Raji (cell line): ENCODE measurements around the gene PAX5.

ENCODE experiments used
- POLR2A ChIP-seq: IDR thresholded peaks from 2 replicates; pipeline ENCODE4 v1.6.1; 2011; ENCODE audit warnings: low read depth, low read length, control low read depth; ENCODE audit not compliant: insufficient read depth

The PAX5 gene

DNA sequence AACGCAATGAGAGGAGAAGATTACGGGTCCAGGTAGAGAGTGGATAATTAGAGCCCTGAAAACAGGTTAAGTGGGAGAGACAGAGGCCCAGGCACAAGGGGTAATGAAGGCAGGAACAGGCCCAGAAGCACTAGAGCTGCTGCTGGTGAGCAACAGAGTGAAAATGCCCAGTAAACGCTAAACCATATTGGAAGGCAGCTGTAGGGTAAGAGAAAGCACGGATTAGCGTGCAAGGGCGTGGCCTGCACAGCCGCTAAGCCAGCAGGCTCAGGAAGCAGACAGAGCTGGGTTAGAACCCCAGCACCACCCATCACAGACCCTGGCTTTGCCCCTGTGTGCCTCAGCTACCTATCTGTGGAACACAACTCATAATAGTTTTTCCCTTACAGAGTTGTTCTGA is 93.2 kb downstream of the PAX5 start:
- no peak for TF ChIP-seq POLR2A

- TF ChIP-seq POLR2A, result no peak
These were observed 93.6 kb downstream of the PAX5 start for GRCh38 chr9:36940500-36940853.

DNA sequence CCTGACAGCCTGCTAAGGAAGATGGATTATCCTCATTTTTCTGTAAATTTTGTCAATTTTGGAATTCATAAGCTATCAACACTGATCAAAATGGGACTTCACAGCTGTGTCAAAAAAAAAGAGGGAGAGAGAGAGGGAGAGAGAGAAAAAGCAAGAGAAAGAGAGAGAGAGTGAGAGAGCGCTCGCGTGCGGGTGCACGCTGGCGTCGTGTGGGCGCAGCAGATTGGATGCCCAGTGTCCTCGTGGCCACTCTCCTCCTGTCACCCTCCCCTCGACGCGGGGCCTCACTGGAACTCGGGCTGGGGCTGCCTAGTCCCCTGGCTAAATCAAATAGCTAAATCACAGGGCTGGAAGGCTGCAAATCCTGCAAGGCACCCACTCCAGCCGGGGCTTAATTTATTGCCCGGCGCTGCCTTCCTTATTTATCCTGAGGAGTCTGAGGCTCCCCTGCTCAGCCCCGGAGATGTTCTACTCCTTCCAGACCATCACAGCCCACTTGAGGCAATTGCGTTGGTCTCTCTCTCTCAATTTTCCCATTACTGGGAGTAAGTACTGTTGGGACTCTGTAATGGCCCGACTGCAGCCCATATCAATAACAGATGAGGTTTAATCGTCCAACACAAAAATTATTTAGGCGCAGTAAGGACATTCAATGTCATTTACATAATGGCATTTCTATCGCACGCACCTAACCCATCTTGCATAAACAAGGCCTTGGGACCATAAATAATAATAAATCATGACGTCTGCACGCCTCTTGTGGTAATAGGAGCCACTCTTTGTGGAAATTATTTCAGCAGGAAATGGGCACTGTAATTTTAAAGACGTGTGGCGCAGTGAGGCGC is 94.2 kb downstream of the PAX5 start:
- no peak for TF ChIP-seq POLR2A

GRCh38 chr9:36939214-36939613 is 94.9 kb downstream of the PAX5 start:
- no peak for TF ChIP-seq POLR2A

GRCh38 chr9:36938617-36939016 is 95.5 kb downstream of the PAX5 start:
- no peak for TF ChIP-seq POLR2A

GRCh38 chr9:36937951-36938350 is 96.1 kb downstream of the PAX5 start:
- TF ChIP-seq POLR2A, result no peak

- TF ChIP-seq POLR2A, result no peak
These were observed 96.7 kb downstream of the PAX5 start for GRCh38 chr9:36937346-36937745.

GRCh38 chr9:36936498-36936831 is 97.6 kb downstream of the PAX5 start:
- no peak for TF ChIP-seq POLR2A

- TF ChIP-seq POLR2A, result no peak
These were observed 98.1 kb downstream of the PAX5 start for GRCh38 chr9:36935768-36936497.

DNA sequence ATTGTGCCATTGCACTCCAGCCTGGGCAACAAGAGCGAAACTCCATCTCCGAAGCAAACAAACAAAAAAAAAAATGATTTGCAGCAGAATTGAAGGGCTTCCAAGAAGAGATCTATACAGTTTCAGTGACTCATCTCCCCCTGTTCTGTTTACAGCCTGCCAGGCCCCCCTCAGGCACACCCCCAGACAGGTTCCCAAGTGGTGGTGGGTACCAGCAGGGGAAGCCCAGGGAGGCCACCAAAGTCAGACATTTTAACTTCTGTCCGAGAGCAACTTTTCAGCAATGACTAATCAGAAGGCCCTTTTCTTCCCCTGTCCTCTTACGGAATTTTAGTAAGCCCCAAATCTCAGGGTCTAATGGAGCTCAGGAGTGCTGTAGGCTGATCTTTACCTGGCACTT is 98.7 kb downstream of the PAX5 start:
- TF ChIP-seq POLR2A, result no peak

GRCh38 chr9:36934478-36935065 is 99.5 kb downstream of the PAX5 start:
- TF ChIP-seq POLR2A, result no peak

GRCh38 chr9:36933676-36934215 is 100.3 kb downstream of the PAX5 start:
- no peak for TF ChIP-seq POLR2A

DNA sequence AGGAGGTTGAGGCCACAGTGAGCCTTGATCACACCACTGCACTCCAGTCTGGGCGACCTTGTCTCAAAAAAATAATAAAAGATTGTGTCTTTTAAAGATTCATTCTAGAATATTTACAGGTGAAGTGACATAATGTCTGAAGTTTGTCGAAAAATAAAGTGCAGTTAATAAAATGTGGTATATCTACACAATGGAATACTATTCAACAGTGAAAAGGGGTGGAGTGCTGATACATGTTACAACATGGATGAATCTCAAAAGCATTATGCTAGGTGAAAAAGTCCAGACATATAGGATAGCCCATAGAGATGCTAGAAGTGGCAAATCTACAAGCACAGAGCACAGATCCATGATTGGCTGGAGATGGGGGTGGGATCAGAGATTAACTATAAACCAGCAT is 101.9 kb downstream of the PAX5 start:
- TF ChIP-seq POLR2A, result no peak

DNA sequence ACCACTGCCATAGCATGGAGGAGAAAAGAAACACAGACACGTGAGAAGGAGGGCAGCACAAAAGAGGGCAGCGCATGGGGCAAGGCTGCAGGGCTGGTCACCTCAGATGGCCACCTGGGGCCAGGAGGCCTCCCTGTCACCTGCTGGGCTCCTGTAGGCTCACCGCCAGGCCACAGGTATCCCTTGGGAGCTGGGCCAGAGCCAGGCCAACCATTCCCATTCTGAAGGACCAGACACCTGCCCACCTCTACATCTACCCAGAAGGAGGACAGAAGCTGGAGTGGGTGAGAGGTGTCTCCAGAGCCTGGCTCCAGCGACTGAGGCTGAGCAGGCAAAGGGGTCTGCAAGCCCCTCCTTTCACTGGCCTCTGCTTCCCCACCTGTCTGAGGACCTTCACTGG is 103.1 kb downstream of the PAX5 start:
- no peak for TF ChIP-seq POLR2A

GRCh38 chr9:36929350-36929675 is 104.8 kb downstream of the PAX5 start:
- TF ChIP-seq POLR2A, result no peak
